HG03469 (cell line): ENCODE results near the gene FOXO3.
A peak's percentile ranks its signal among the peaks of the same experiment; 100 is the strongest.

Experiments
- ATAC-seq: cut with Tn5 transposase; IDR thresholded peaks from one replicate; pipeline ENCODE4 v1.9.1; 2021; ENCODE audit warnings: mild to moderate bottlenecking, moderate library complexity, moderate number of reproducible peaks; ENCODE audit not compliant: unreplicated experiment

Gene FOXO3

GRCh38 chr6:108574457-108575141 lies 13.9 kb downstream of the FOXO3 start:
- ATAC-seq: no peak

- no peak for ATAC-seq
Measured at GRCh38 chr6:108575905-108576494, 15.3 kb downstream of the FOXO3 start.

- ATAC-seq: no peak
Measured at GRCh38 chr6:108576709-108577108, 16.0 kb downstream of the FOXO3 start.

- no peak for ATAC-seq
Measured at GRCh38 chr6:108578166-108578565, 17.4 kb downstream of the FOXO3 start.

- ATAC-seq: no peak
Measured at GRCh38 chr6:108578595-108579327, 18.0 kb downstream of the FOXO3 start.

- no peak for ATAC-seq
Measured at GRCh38 chr6:108579328-108579721, 18.6 kb downstream of the FOXO3 start.

- no peak for ATAC-seq
Measured at GRCh38 chr6:108580646-108581045, 19.9 kb downstream of the FOXO3 start.

- ATAC-seq: no peak
Measured at GRCh38 chr6:108581237-108581931, 20.7 kb downstream of the FOXO3 start.

- ATAC-seq: no peak
Measured at GRCh38 chr6:108581932-108582475, 21.3 kb downstream of the FOXO3 start.

GRCh38 chr6:108582618-108583017 lies 21.9 kb downstream of the FOXO3 start:
- ATAC-seq: no peak

GRCh38 chr6:108584323-108584722 lies 23.6 kb downstream of the FOXO3 start:
- ATAC-seq: no peak

- no peak for ATAC-seq
Measured at GRCh38 chr6:108585359-108585758, 24.6 kb downstream of the FOXO3 start.

GRCh38 chr6:108585921-108586536 lies 25.3 kb downstream of the FOXO3 start:
- no peak for ATAC-seq

GRCh38 chr6:108587258-108588059 lies 26.7 kb downstream of the FOXO3 start:
- ATAC-seq: no peak

GRCh38 chr6:108588586-108588985 lies 27.9 kb downstream of the FOXO3 start:
- ATAC-seq: no peak

- no peak for ATAC-seq
Measured at GRCh38 chr6:108589244-108589791, 28.6 kb downstream of the FOXO3 start.

- no peak for ATAC-seq
Measured at GRCh38 chr6:108591040-108591816, 30.5 kb downstream of the FOXO3 start.

- peak; percentile 80 for ATAC-seq
Measured at GRCh38 chr6:108592371-108593337, 31.9 kb downstream of the FOXO3 start.
